ES-I3 (cell line): ENCODE measurements around the gene MAGI3.
"Not testable (repeated sequence)": the region's sequence is repeated elsewhere in the genome, so short reads cannot be mapped to it uniquely, and the experiment has no call there.

Source experiments
- H3K36me3 ChIP-seq: 2 replicates; pipeline ENCODE4 v1.6.1; 2013; ENCODE audit warnings: mild to moderate bottlenecking, low read length, control low read depth, moderate library complexity; ENCODE audit not compliant: insufficient read depth
- H3K4me1 ChIP-seq: 2 replicates; pipeline ENCODE4 v1.6.1; 2013; ENCODE audit warnings: mild to moderate bottlenecking, control low read depth, low read length; ENCODE audit not compliant: insufficient read depth
- H3K9ac ChIP-seq: 2 replicates; pipeline ENCODE4 v1.6.1; 2013; ENCODE audit warnings: low read depth, mild to moderate bottlenecking, low read length, moderate library complexity
- H3K9me3 ChIP-seq: 2 replicates; pipeline ENCODE4 v1.6.1; 2013; ENCODE audit warnings: mild to moderate bottlenecking, low read length, moderate library complexity; ENCODE audit not compliant: control insufficient read depth, insufficient read depth

The MAGI3 gene

GRCh38 chr1:113493533-113493932, 103.2 kb downstream of the MAGI3 start:
- Histone ChIP-seq H3K9ac (no peak overlapping the region), H3K36me3 (no peaks in the 10 kb centered on the region), H3K4me1 (no peaks in the 10 kb centered on the region), H3K9me3 (no peaks in the 10 kb centered on the region; the same call in 1 of the 2 replicates)

GRCh38 chr1:113505357-113505756, 115.0 kb downstream of the MAGI3 start:
- H3K9ac ChIP-seq = no peak overlapping the region
- no peaks in the 10 kb centered on the region for H3K4me1 ChIP-seq
- H3K36me3 ChIP-seq = no peaks in the 10 kb centered on the region
- H3K9me3 ChIP-seq = no peaks in the 10 kb centered on the region

- H3K9ac ChIP-seq = no peak overlapping the region
- no peaks in the 10 kb centered on the region for H3K36me3 ChIP-seq
- H3K4me1 ChIP-seq = no peaks in the 10 kb centered on the region
- H3K9me3 ChIP-seq = peaks cover 3% of the 10 kb centered on the region; the same call in 1 of the 2 replicates
Observed at GRCh38 chr1:113507552-113508214, 117.4 kb downstream of the MAGI3 start.

- Histone ChIP-seq H3K36me3 (no peaks in the 10 kb centered on the region), H3K9me3 (peaks cover 3% of the 10 kb centered on the region; the same call in 1 of the 2 replicates), H3K9ac (no peak overlapping the region), H3K4me1 (no peaks in the 10 kb centered on the region)
Observed at GRCh38 chr1:113508364-113509164, 118.2 kb downstream of the MAGI3 start.

GRCh38 chr1:113509766-113510165, 119.5 kb downstream of the MAGI3 start:
- not testable (repeated sequence) for H3K9ac ChIP-seq, H3K9me3 ChIP-seq, H3K36me3 ChIP-seq, H3K4me1 ChIP-seq

- Histone ChIP-seq H3K9me3 (peaks cover 3% of the 10 kb centered on the region; the same call in 1 of the 2 replicates), H3K4me1 (no peaks in the 10 kb centered on the region), H3K9ac (no peak overlapping the region), H3K36me3 (no peaks in the 10 kb centered on the region)
Observed at GRCh38 chr1:113511269-113511668, 121.0 kb downstream of the MAGI3 start.

- peaks cover 3% of the 10 kb centered on the region; the same call in 1 of the 2 replicates for H3K9me3 ChIP-seq
- no peaks in the 10 kb centered on the region for H3K4me1 ChIP-seq
- H3K9ac ChIP-seq = no peak overlapping the region
- H3K36me3 ChIP-seq = no peaks in the 10 kb centered on the region
Observed at GRCh38 chr1:113515498-113515897, 125.2 kb downstream of the MAGI3 start.

GRCh38 chr1:113517346-113517745, 127.0 kb downstream of the MAGI3 start:
- Histone ChIP-seq H3K4me1 (no peaks in the 10 kb centered on the region), H3K9me3 (no peaks in the 10 kb centered on the region), H3K9ac (no peak overlapping the region), H3K36me3 (no peaks in the 10 kb centered on the region)

- Histone ChIP-seq H3K36me3 (no peaks in the 10 kb centered on the region), H3K9me3 (no peaks in the 10 kb centered on the region), H3K4me1 (no peaks in the 10 kb centered on the region), H3K9ac (no peak overlapping the region)
Observed at GRCh38 chr1:113517983-113518382, 127.7 kb downstream of the MAGI3 start.

- Histone ChIP-seq H3K9ac (no peak overlapping the region), H3K9me3 (no peaks in the 10 kb centered on the region), H3K36me3 (no peaks in the 10 kb centered on the region), H3K4me1 (no peaks in the 10 kb centered on the region)
Observed at GRCh38 chr1:113519556-113519955, 129.2 kb downstream of the MAGI3 start.

GRCh38 chr1:113530021-113530420, 139.7 kb downstream of the MAGI3 start:
- Histone ChIP-seq H3K9me3 (no peaks in the 10 kb centered on the region), H3K36me3 (no peaks in the 10 kb centered on the region), H3K4me1 (no peaks in the 10 kb centered on the region), H3K9ac (no peak overlapping the region)

GRCh38 chr1:113531321-113531720, 141.0 kb downstream of the MAGI3 start:
- Histone ChIP-seq H3K36me3 (no peaks in the 10 kb centered on the region), H3K9ac (no peak overlapping the region), H3K4me1 (no peaks in the 10 kb centered on the region)

GRCh38 chr1:113533061-113533460, 142.7 kb downstream of the MAGI3 start:
- Histone ChIP-seq H3K36me3 (no peaks in the 10 kb centered on the region), H3K9me3 (no peaks in the 10 kb centered on the region), H3K4me1 (no peaks in the 10 kb centered on the region), H3K9ac (no peak overlapping the region)

More at GRCh38 chr1:113531321-113531720, 141.0 kb downstream of the MAGI3 start:
- H3K9me3 ChIP-seq = no peaks in the 10 kb centered on the region

GRCh38 chr1:113534130-113534817, 144.0 kb downstream of the MAGI3 start:
- Histone ChIP-seq H3K36me3 (no peaks in the 10 kb centered on the region), H3K9ac (no peak overlapping the region), H3K4me1 (no peaks in the 10 kb centered on the region), H3K9me3 (no peaks in the 10 kb centered on the region)
